Neutrophil (primary cell): Measurements from ENCODE around the gene ARFGAP2.

Experiments used
- H3K27ac ChIP-seq: fragments of 200-600 bp; sonication (generic); 2 replicates; pipeline ENCODE4 v1.5.1; 2016; ENCODE audit warnings: mild to moderate bottlenecking, moderate library complexity
- H3K27me3 ChIP-seq: fragments of 200-600 bp; sonication (generic); 2 replicates; pipeline ENCODE4 v1.6.0; 2016; ENCODE audit warnings: mild to moderate bottlenecking
- H3K36me3 ChIP-seq: fragments of 200-600 bp; sonication (generic); 2 replicates; pipeline ENCODE4 v1.5.1; 2017
- H3K4me1 ChIP-seq, 2 experiments: fragments of 200-600 bp in 1 of 2; sonication (generic) in 1 of 2; 1 replicate in 1 of 2; 2 replicates in 1 of 2; pipeline versions ENCODE4 v1.5.1 to v1.6.1; 2013 to 2016; ENCODE audit warnings: low read depth in 1 of 2, low read length in 1 of 2, mild to moderate bottlenecking in 1 of 2, moderate library complexity in 1 of 2; ENCODE audit not compliant: control insufficient read depth in 1 of 2, insufficient read depth in 1 of 2
- H3K4me3 ChIP-seq, 2 experiments: fragments of 200-600 bp in 1 of 2; sonication (generic) in 1 of 2; 1 replicate in 1 of 2; 2 replicates in 1 of 2; pipeline ENCODE4 v1.5.1; 2013 to 2016; ENCODE audit warnings: low read depth in 1 of 2, low read length in 1 of 2, mild to moderate bottlenecking in 1 of 2, moderate library complexity in 1 of 2
- H3K9me3 ChIP-seq: fragments of 200-600 bp; sonication (generic); 2 replicates; pipeline ENCODE4 v1.5.1; 2016
- CTCF ChIP-seq: fragments of 200-600 bp; sonication (generic); IDR thresholded peaks from 2 replicates; pipeline ENCODE4 v1.5.1; 2016; ENCODE audit warnings: antibody characterized with exemption

ARFGAP2 gene

GRCh38 chr11:47176328-47177228 lies at the start of gene ARFGAP2:
ARFGAP2 (minus strand) TSS chr11:47176879; CDS start chr11:47176853, 26 bp downstream.
- TF ChIP-seq CTCF, result peak; percentile 15
- peaks cover 21 to 23% of the 10 kb centered on the region in 2 experiments for H3K4me1 ChIP-seq
- H3K27ac ChIP-seq, result peak within 1 kb of the TSS; percentile 81
- no peaks in the 10 kb centered on the region for H3K27me3 ChIP-seq
- no peaks in the 10 kb centered on the region for H3K9me3 ChIP-seq
- peaks cover 34% of the 10 kb centered on the region for H3K36me3 ChIP-seq
- H3K4me3 ChIP-seq, result peak within 1 kb of the TSS; percentile 98 to 99

GRCh38 chr11:47225552-47226400 lies 49.1 kb upstream of the ARFGAP2 start:
- Histone ChIP-seq H3K4me1 (no peaks in the 10 kb centered on the region), H3K36me3 (peaks cover 17% of the 10 kb centered on the region), H3K27me3 (no peaks in the 10 kb centered on the region), H3K4me3 (no peak overlapping the region), H3K27ac (no peak overlapping the region), H3K9me3 (no peaks in the 10 kb centered on the region)
- no peak for TF ChIP-seq CTCF

- Histone ChIP-seq H3K4me3 (no peak overlapping the region), H3K9me3 (no peaks in the 10 kb centered on the region), H3K27me3 (no peaks in the 10 kb centered on the region), H3K4me1 (no peaks in the 10 kb centered on the region), H3K27ac (no peak overlapping the region), H3K36me3 (peaks cover 18% of the 10 kb centered on the region)
- no peak for TF ChIP-seq CTCF
Measured at GRCh38 chr11:47222696-47223095, 46.0 kb upstream of the ARFGAP2 start.

- H3K36me3 ChIP-seq, result peaks cover 18% of the 10 kb centered on the region
- peaks cover 10% of the 10 kb centered on the region in 2 experiments for H3K4me1 ChIP-seq
- no peak overlapping the region for H3K4me3 ChIP-seq
- no peak for TF ChIP-seq CTCF
- no peaks in the 10 kb centered on the region for H3K9me3 ChIP-seq
- H3K27me3 ChIP-seq, result no peaks in the 10 kb centered on the region
- no peak overlapping the region for H3K27ac ChIP-seq
Measured at GRCh38 chr11:47220401-47220821, 43.7 kb upstream of the ARFGAP2 start.

- no peaks in the 10 kb centered on the region for H3K27me3 ChIP-seq
- TF ChIP-seq CTCF, result no peak
- no peak overlapping the region for H3K27ac ChIP-seq
- H3K9me3 ChIP-seq, result no peaks in the 10 kb centered on the region
- H3K36me3 ChIP-seq, result peaks cover 6% of the 10 kb centered on the region
- H3K4me1 ChIP-seq, result peaks cover 20 to 23% of the 10 kb centered on the region in 2 experiments
- peak overlapping the region; percentile 73 to 93 for H3K4me3 ChIP-seq
Measured at GRCh38 chr11:47216121-47216798, 39.6 kb upstream of the ARFGAP2 start.
